Kidney tubule cell (primary cell): ENCODE data around the gene DMD.

Experiments
- DNase-seq: peaks from one replicate; pipeline ENCODE4 v3.0.0-alpha.2; 2018; ENCODE audit warnings: low spot score

Gene DMD

GRCh38 chrX:32483534-32484136 is 727.7 kb downstream of the DMD start:
- no peak for DNase-seq

- DNase-seq = no peak
These were observed 731.3 kb downstream of the DMD start for GRCh38 chrX:32480019-32480418.

- DNase-seq = no peak
These were observed 739.0 kb downstream of the DMD start for GRCh38 chrX:32472364-32472763.

- no peak for DNase-seq
These were observed 755.6 kb downstream of the DMD start for GRCh38 chrX:32455704-32456103.

GRCh38 chrX:32451954-32452695 is 759.2 kb downstream of the DMD start:
- DNase-seq = no peak

GRCh38 chrX:32448945-32449344 is 762.4 kb downstream of the DMD start:
- no peak for DNase-seq

- DNase-seq = peak; percentile 1
These were observed 763.0 kb downstream of the DMD start for GRCh38 chrX:32448320-32448719.

GRCh38 chrX:32447640-32448039 is 763.7 kb downstream of the DMD start:
- no peak for DNase-seq

- DNase-seq = no peak
These were observed 767.5 kb downstream of the DMD start for GRCh38 chrX:32443841-32444240.

- DNase-seq = no peak
These were observed 790.1 kb downstream of the DMD start for GRCh38 chrX:32421266-32421665.

- no peak for DNase-seq
These were observed 803.0 kb downstream of the DMD start for GRCh38 chrX:32408389-32408788.

GRCh38 chrX:32397562-32398216 is 813.7 kb downstream of the DMD start:
- DNase-seq = no peak

- no peak for DNase-seq
These were observed 815.5 kb downstream of the DMD start for GRCh38 chrX:32395878-32396277.

GRCh38 chrX:32392655-32393054 is 818.7 kb downstream of the DMD start:
- DNase-seq = no peak

- DNase-seq = no peak
These were observed 840.7 kb downstream of the DMD start for GRCh38 chrX:32370456-32371205.

GRCh38 chrX:32293962-32294700 is 917.2 kb downstream of the DMD start:
- DNase-seq = no peak

GRCh38 chrX:32289356-32289755 is 922.0 kb downstream of the DMD start:
- no peak for DNase-seq

- no peak for DNase-seq
These were observed 929.5 kb downstream of the DMD start for GRCh38 chrX:32281853-32282252.

- no peak for DNase-seq
These were observed 930.4 kb downstream of the DMD start for GRCh38 chrX:32280921-32281320.

GRCh38 chrX:32280489-32280888 is 930.9 kb downstream of the DMD start:
- no peak for DNase-seq

- DNase-seq = no peak
These were observed 935.2 kb downstream of the DMD start for GRCh38 chrX:32276153-32276552.

- no peak for DNase-seq
These were observed 941.5 kb downstream of the DMD start for GRCh38 chrX:32269866-32270265.
